Transverse colon (tissue), 4 donors: ENCODE measurements around the gene ATG16L1.

Experiments
- EP300 ChIP-seq: sonication (generic); formaldehyde crosslinking; IDR thresholded peaks from one replicate; pipeline ENCODE4 v1.6.1; 2017; ENCODE audit warnings: antibody characterized with exemption, low read depth
- POLR2A ChIP-seq: fragments of 450-650 bp; IDR thresholded peaks from one replicate; pipeline ENCODE4 v1.6.1; 2016; ENCODE audit warnings: antibody characterized with exemption, mild to moderate bottlenecking, moderate library complexity
- POLR2AphosphoS5 ChIP-seq, 3 donors: sonication (generic); formaldehyde crosslinking; IDR thresholded peaks; one replicate each; pipeline ENCODE4 v1.6.1; 2016; ENCODE audit warnings: antibody characterized with exemption in 3 of 3
- TF ChIP-seq, protein P1 (sequence below), 5 experiments: fragments of 200-600 bp in 3 of 5; fragments of 450-650 bp in 2 of 5; sonication (generic) in 3 of 5; IDR thresholded peaks; 1 replicate in 2 of 5; 2 replicates in 3 of 5; pipeline ENCODE4 v1.5.1; 2016 to 2017; ENCODE audit warnings: antibody characterized with exemption in 5 of 5, inconsistent platforms in 3 of 5, mild to moderate bottlenecking in 2 of 5, moderate library complexity in 1 of 5

DNA sequence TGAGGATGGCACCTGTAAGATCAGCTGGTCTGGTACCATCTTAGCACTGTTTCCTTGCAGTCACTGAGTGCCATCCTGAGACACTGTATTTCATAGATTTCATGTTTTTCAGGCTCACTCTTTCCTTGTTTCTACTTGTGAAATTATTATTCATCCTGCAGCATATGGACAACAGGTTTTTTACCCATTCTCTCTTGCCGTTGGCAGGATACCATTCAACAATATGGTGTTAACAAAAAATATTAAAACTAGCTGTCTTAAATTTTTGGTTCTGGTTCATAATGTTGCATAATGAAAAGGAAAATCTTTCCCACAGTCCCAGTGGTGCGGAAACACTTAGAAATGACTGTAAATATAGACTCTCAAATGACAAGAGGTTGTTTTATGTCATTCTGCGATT lies 23.1 kb upstream of the ATG16L1 start:
- TF ChIP-seq POLR2A = no peak
- TF ChIP-seq, protein P1, sequence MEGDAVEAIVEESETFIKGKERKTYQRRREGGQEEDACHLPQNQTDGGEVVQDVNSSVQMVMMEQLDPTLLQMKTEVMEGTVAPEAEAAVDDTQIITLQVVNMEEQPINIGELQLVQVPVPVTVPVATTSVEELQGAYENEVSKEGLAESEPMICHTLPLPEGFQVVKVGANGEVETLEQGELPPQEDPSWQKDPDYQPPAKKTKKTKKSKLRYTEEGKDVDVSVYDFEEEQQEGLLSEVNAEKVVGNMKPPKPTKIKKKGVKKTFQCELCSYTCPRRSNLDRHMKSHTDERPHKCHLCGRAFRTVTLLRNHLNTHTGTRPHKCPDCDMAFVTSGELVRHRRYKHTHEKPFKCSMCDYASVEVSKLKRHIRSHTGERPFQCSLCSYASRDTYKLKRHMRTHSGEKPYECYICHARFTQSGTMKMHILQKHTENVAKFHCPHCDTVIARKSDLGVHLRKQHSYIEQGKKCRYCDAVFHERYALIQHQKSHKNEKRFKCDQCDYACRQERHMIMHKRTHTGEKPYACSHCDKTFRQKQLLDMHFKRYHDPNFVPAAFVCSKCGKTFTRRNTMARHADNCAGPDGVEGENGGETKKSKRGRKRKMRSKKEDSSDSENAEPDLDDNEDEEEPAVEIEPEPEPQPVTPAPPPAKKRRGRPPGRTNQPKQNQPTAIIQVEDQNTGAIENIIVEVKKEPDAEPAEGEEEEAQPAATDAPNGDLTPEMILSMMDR (IDR thresholded peaks at IDR 0.05) = no peak
- no peak for TF ChIP-seq EP300
- no peak for TF ChIP-seq POLR2AphosphoS5 (IDR thresholded peaks at IDR 0.05)
